Neural crest cell (in vitro differentiated cells): ENCODE results near the gene NFIA. TPM values are rescaled to one million over a fixed set of nuclear protein-coding genes. Genes with fewer than 3 reads are reported as not detected.

Experiments
- DNase-seq: peaks from one replicate; pipeline ENCODE4 v3.0.0; 2021; ENCODE audit warnings: low read depth, mixed read lengths, low spot score
- H3K27ac Mint-ChIP-seq: one replicate; pipeline ENCODE4 v1.8.0; 2021; ENCODE audit warnings: mild to moderate bottlenecking, mixed read lengths; ENCODE audit not compliant: unreplicated experiment
- H3K27me3 Mint-ChIP-seq: 2 replicates; pipeline ENCODE4 v1.8.0; 2021; ENCODE audit warnings: low read depth, mild to moderate bottlenecking, mixed read lengths
- H3K36me3 Mint-ChIP-seq: 2 replicates; pipeline ENCODE4 v1.8.0; 2021; ENCODE audit warnings: low read depth, mild to moderate bottlenecking, mixed read lengths
- H3K4me1 Mint-ChIP-seq: 2 replicates; pipeline ENCODE4 v1.8.0; 2021; ENCODE audit warnings: mixed read lengths
- H3K4me3 Mint-ChIP-seq: one replicate; pipeline ENCODE4 v1.8.0; 2021; ENCODE audit warnings: mild to moderate bottlenecking, mixed read lengths
- H3K9me3 Mint-ChIP-seq: 2 replicates; pipeline ENCODE4 v1.8.0; 2021; ENCODE audit warnings: mixed read lengths
- total RNA-seq: library from RNA; stranded (reverse); gene quantifications from 2 replicates; pipeline ENCODE4 v1.2.1, GENCODE V29; 2021
- TF ChIP-seq, protein P1 (sequence below): fragments of 200-600 bp; sonication (generic); conservative IDR thresholded peaks from 2 replicates; pipeline ENCODE4 v1.5.0; 2021; ENCODE audit warnings: antibody characterized with exemption, mild to moderate bottlenecking

Gene NFIA
- total RNA-seq, 1 donor from 2014 or later, result 3.4 TPM

DNA sequence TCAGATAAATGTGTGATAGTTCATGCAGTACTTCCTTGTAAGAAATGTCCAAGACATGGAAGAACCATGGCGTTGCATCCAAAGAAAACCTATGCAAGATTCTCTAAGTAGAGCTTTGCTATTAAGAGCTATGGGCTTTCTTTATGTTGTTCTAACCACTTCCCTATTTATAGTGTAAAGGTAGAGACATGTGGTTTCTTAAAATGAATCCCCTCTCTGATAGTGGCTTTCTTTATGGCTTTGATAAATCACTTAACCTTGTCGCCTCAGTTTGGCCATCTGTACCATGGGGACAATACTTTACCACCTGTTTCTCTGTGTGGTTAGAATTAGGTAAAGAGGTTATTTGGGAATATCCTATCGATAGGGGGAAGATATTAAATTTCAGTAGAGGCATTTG is 305.5 kb downstream of the NFIA start:
- Mint-ChIP-seq H3K27me3 (no peaks in the 10 kb centered on the region), H3K4me1 (peaks cover 4% of the 10 kb centered on the region), H3K27ac (no peak overlapping the region), H3K4me3 (no peak overlapping the region), H3K36me3 (peaks cover 2% of the 10 kb centered on the region), H3K9me3 (no peaks in the 10 kb centered on the region)
- no peak for DNase-seq
- TF ChIP-seq, protein P1, sequence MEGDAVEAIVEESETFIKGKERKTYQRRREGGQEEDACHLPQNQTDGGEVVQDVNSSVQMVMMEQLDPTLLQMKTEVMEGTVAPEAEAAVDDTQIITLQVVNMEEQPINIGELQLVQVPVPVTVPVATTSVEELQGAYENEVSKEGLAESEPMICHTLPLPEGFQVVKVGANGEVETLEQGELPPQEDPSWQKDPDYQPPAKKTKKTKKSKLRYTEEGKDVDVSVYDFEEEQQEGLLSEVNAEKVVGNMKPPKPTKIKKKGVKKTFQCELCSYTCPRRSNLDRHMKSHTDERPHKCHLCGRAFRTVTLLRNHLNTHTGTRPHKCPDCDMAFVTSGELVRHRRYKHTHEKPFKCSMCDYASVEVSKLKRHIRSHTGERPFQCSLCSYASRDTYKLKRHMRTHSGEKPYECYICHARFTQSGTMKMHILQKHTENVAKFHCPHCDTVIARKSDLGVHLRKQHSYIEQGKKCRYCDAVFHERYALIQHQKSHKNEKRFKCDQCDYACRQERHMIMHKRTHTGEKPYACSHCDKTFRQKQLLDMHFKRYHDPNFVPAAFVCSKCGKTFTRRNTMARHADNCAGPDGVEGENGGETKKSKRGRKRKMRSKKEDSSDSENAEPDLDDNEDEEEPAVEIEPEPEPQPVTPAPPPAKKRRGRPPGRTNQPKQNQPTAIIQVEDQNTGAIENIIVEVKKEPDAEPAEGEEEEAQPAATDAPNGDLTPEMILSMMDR, result no peak

DNA sequence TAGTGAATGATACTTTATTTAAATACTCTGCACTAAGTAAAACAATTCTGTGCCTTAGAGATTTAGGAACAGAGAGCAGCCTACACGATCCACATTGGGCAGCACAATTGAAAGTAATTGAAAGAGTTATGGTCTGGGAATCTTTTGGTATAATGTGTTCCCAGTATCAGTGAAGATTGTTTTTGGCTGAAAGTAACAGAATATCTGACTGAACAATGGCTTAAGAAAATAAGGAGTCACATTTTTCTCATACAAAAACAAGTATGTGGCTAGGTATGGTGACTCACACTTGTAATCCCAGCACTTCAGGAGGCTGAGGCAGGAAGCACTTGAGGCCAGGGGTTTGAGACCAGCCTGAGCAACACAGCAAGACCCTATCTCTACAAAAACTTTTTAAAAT is 306.2 kb downstream of the NFIA start:
- H3K4me3 Mint-ChIP-seq, result no peak overlapping the region
- TF ChIP-seq, protein P1, result no peak

DNA sequence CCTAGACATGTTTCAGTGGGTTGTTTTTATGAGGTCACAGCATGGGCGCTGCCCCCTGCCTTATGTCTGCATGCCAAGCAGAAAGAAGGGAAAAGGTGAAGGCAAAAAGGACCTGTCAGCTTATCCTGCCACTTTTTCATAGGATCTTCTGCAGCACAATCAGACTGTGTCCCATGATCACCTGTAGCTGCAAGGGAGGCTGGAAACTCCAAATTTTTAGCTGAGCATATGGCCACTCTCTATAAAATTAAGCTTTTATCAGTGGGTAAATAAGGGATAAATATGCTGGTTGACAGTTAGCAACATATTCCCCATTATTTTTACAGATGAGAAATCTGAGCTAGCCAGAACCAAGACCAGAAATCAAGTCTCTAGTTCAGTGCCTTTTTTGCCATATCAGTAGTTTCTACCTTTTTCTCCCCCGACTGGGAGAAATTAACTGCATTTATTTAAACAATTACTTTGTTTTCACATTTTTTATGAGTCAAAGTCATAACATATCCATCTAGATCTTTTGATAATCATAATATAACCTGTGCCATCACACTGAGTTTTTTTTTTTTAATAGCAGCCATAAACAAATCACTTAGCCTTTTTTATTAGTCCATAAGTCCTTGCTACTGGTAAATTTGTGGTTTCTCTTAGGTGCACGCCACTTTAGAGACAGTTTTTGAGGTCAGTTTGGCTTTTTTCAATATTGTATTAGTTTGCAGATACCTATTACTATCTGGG is 307.0 kb downstream of the NFIA start:
- H3K27ac Mint-ChIP-seq, result no peak overlapping the region
- H3K4me3 Mint-ChIP-seq, result no peak overlapping the region
- H3K4me1 Mint-ChIP-seq, result peaks cover 9% of the 10 kb centered on the region
- DNase-seq, result no peak
- TF ChIP-seq, protein P1, result no peak
- peaks cover 2% of the 10 kb centered on the region for H3K36me3 Mint-ChIP-seq
- no peaks in the 10 kb centered on the region for H3K27me3 Mint-ChIP-seq
- H3K9me3 Mint-ChIP-seq, result no peaks in the 10 kb centered on the region

More for the DNA sequence above, 306.2 kb downstream of the NFIA start:
- no peak for DNase-seq
- Mint-ChIP-seq H3K4me1 (peaks cover 9% of the 10 kb centered on the region), H3K27ac (no peak overlapping the region), H3K36me3 (peaks cover 2% of the 10 kb centered on the region), H3K27me3 (no peaks in the 10 kb centered on the region), H3K9me3 (no peaks in the 10 kb centered on the region)

DNA sequence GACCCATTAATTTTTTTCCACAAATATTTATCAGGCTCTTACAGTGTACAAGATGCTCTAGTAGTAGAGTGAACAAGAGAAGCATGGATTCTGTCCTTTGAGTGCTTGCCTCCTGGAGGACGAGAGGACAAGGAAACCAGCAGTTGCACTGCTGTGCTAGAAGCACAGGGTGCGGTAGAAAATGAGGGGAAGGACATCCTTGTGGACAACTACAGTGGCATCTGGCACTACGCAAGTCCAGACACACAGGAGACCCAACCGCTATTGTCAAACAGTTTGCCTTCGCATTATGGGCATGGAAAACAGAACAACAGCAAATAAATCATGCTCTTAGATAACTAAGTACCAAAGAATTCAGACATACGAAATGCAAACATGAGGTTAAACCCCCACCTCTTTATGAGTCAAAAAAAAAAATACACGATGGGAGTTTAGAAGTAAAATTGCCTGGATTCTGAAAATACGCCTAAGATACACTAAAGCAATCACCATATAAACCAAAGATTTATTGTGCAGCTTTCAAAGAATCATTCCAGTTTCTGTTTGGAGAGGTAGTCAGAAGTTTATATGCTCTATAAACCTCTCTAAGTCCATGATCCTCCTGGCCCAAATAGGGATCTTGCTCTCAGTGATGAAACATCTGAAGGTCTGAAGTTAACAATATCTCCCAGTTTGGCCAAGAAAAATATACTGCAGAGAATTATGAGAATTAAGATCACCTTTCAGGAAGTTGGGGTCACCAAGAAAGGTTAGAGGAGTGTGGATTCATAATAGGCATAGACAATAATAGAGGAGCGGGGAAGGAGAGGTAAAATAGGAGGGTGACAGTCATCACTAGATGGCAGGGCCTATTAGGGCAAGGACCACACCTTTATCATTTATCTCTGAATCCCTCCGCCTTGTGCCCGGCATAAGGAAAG is 307.8 kb downstream of the NFIA start:
- H3K27ac Mint-ChIP-seq, result no peak overlapping the region
- TF ChIP-seq, protein P1, result no peak
- peaks cover 2% of the 10 kb centered on the region for H3K36me3 Mint-ChIP-seq
- no peaks in the 10 kb centered on the region for H3K27me3 Mint-ChIP-seq
- no peaks in the 10 kb centered on the region for H3K9me3 Mint-ChIP-seq
- H3K4me3 Mint-ChIP-seq, result no peak overlapping the region
- peaks cover 9% of the 10 kb centered on the region for H3K4me1 Mint-ChIP-seq
- no peak for DNase-seq

DNA sequence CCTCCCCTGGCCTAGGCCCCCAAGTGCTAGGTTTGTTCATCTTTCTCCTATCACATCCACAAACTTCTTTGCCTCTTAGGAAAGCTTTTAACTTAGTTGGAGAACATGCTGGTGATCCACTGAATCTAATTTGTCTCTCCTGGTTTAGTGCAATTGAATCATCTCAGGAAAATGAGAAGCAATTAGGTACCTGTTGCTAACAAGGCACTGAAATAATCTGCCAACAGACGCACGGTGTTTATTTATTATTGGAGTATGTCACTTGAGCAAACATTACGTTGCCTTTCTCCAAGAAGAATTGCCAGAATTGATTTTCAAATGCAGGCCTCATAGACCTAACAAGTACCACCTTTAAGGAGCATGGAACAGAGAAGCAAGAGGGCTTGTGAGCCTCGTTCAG is 309.4 kb downstream of the NFIA start:
- H3K4me3 Mint-ChIP-seq, result no peak overlapping the region
- TF ChIP-seq, protein P1, result no peak
- no peaks in the 10 kb centered on the region for H3K9me3 Mint-ChIP-seq
- no peak for DNase-seq
- no peak overlapping the region for H3K27ac Mint-ChIP-seq
- no peaks in the 10 kb centered on the region for H3K27me3 Mint-ChIP-seq
- H3K36me3 Mint-ChIP-seq, result peaks cover 2% of the 10 kb centered on the region
- peaks cover 9% of the 10 kb centered on the region for H3K4me1 Mint-ChIP-seq
